Measurements from ENCODE around the gene NOS1AP. TPM values are rescaled to one million over a fixed set of nuclear protein-coding genes. Genes with fewer than 3 reads are reported as not detected.

Gene NOS1AP
- total RNA-seq, 4 donors from 2014 or later: 1.9 to 5.4 (median 3.1) TPM

GRCh38 chr1:162218546-162218945, 149.1 kb downstream of the NOS1AP start:
- DNase-seq (ENCODE audit: low spot score) (no peak), ATAC-seq (ENCODE audit: low FRiP score) (no peak)
- TF ChIP-seq, protein P1, sequence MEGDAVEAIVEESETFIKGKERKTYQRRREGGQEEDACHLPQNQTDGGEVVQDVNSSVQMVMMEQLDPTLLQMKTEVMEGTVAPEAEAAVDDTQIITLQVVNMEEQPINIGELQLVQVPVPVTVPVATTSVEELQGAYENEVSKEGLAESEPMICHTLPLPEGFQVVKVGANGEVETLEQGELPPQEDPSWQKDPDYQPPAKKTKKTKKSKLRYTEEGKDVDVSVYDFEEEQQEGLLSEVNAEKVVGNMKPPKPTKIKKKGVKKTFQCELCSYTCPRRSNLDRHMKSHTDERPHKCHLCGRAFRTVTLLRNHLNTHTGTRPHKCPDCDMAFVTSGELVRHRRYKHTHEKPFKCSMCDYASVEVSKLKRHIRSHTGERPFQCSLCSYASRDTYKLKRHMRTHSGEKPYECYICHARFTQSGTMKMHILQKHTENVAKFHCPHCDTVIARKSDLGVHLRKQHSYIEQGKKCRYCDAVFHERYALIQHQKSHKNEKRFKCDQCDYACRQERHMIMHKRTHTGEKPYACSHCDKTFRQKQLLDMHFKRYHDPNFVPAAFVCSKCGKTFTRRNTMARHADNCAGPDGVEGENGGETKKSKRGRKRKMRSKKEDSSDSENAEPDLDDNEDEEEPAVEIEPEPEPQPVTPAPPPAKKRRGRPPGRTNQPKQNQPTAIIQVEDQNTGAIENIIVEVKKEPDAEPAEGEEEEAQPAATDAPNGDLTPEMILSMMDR (IDR thresholded peaks at IDR 0.05): no peak

DNA sequence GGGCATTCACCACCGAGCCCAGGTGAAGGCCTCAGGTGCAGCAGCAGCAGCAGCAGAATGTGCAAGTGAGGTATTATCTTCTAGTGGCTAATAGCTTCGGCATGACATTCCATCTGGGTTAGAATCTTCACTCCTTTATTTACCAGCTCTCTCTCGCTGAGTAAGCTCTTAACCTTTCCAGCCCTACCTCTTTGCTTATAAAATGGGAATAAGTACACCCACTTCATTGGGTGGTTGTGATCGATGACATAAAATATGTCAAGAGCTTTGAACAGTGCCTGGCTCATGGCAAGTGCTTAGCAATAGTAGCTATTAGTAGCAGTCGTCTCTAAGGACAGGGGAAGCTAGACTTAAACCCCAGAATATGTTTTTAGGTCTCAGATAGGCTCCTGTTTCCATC, 149.5 kb downstream of the NOS1AP start:
- no peak for DNase-seq (ENCODE audit: low spot score)
- TF ChIP-seq, protein P1 (IDR thresholded peaks at IDR 0.05): no peak
- no peak for ATAC-seq (ENCODE audit: low FRiP score)

- TF ChIP-seq, protein P1 (IDR thresholded peaks at IDR 0.05): no peak
- DNase-seq (ENCODE audit: low spot score) (no peak), ATAC-seq (ENCODE audit: low FRiP score) (no peak)
Measured at GRCh38 chr1:162219461-162219860, 150.0 kb downstream of the NOS1AP start.

DNA sequence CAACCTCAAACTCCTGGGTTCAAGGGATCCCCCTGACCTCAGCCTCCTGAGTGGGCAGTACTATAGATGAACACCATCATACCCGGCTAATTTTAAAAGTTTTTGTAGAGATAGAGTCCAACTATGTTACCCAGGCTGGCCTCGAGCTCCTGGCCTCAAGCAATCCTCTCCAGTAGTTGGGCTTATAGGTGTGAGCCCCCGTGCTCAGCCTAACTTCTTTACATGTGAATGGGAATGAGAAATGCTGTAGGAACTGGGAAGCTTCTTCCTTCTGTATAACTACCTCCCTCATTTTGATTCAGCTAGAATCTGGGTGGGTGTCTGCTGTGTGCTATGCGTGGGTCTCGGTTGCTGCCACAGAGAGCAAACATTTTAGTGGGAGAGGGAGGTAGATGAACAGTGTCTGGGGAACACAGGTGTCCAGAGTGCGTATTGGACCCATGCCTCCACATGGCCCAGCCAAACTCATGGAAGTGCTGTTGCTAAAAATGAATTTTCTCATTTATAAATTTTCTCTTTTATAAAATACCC, 150.6 kb downstream of the NOS1AP start:
- TF ChIP-seq, protein P1 (IDR thresholded peaks at IDR 0.05): no peak
- ATAC-seq (ENCODE audit: low FRiP score): no peak
- no peak for DNase-seq (ENCODE audit: low spot score)

- no peak for ATAC-seq (ENCODE audit: low FRiP score)
- DNase-seq (ENCODE audit: low spot score): no peak
- TF ChIP-seq, protein P1 (IDR thresholded peaks at IDR 0.05): no peak
Measured at GRCh38 chr1:162222014-162222413, 152.5 kb downstream of the NOS1AP start.

DNA sequence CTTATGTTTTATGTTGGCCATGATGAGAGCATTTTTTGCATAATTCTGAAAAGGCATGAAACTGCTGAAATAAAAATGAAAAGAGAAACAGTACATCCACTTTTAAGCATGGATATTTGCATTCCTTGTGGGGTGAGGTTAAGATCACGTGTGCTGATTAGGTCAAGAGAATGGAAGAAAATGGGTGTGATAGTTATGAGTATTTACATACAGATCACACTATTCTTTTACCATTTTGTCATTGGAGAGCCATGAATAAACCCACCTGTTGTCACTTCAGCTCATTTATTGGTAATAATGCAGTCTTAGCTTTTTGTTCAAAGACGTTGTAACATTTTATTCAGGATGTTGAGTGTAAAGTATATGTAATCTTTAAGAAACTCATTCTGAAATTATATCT, 153.2 kb downstream of the NOS1AP start:
- TF ChIP-seq, protein P1 (IDR thresholded peaks at IDR 0.05): no peak
- ATAC-seq (ENCODE audit: low FRiP score) (no peak), DNase-seq (ENCODE audit: low spot score) (no peak)

- ATAC-seq (ENCODE audit: low FRiP score): no peak
- no peak for DNase-seq (ENCODE audit: low spot score)
- TF ChIP-seq, protein P1 (IDR thresholded peaks at IDR 0.05): no peak
Measured at GRCh38 chr1:162223488-162223887, 154.0 kb downstream of the NOS1AP start.
